ENCODE results near the gene PRIM1. TPM values are rescaled to one million over a fixed set of nuclear protein-coding genes. Genes with fewer than 3 reads are reported as not detected.
A peak's percentile ranks its signal among the peaks of the same experiment; 100 is the strongest.

Gene PRIM1
- total RNA-seq, 4 donors from 2014 or later, result 3.7 to 30.3 (median 10.6) TPM

GRCh38 chr12:56776654-56777053 is 24.5 kb upstream of the PRIM1 start:
- intact Hi-C loops (cut with DNase I), result no loop called here
- 96 to 98% methylated on average over 3 of the region's 3 CpGs for WGBS, 2 donors
- TF ChIP-seq CTCF (IDR thresholded peaks at IDR 0.05), result no peak
- TF ChIP-seq POLR2A (IDR thresholded peaks at IDR 0.05), result no peak
- no peak for DNase-seq
- Histone ChIP-seq H3K9me3 (no peaks in the 10 kb centered on the region), H3K27me3 (no peaks in the 10 kb centered on the region), H3K36me3 (no peaks in the 10 kb centered on the region), H3K27ac (no peak overlapping the region), H3K4me1 (peaks cover 0 to 30% (median 3%) of the 10 kb centered on the region in 3 donors), H3K4me3 (no peak overlapping the region)

- Histone ChIP-seq H3K4me3 (no peak overlapping the region), H3K27me3 (no peaks in the 10 kb centered on the region), H3K9me3 (no peaks in the 10 kb centered on the region), H3K4me1 (peaks cover 0 to 27% (median 3%) of the 10 kb centered on the region in 3 donors), H3K27ac (no peak overlapping the region), H3K36me3 (no peaks in the 10 kb centered on the region)
- DNase-seq, result no peak
- TF ChIP-seq CTCF (IDR thresholded peaks at IDR 0.05), result no peak
- no peak for TF ChIP-seq POLR2A (IDR thresholded peaks at IDR 0.05)
- intact Hi-C loops (cut with DNase I), result no loop called here
- 71 to 87% methylated on average over 5 to 6 of the region's 6 CpGs for WGBS, 2 donors
Measured at GRCh38 chr12:56775638-56776037, 23.5 kb upstream of the PRIM1 start.

- H3K27ac ChIP-seq, result no peak overlapping the region
- no peaks in the 10 kb centered on the region for H3K27me3 ChIP-seq
Measured at GRCh38 chr12:56773113-56773512, 21.0 kb upstream of the PRIM1 start.

GRCh38 chr12:56772625-56773024 is 20.5 kb upstream of the PRIM1 start:
- Histone ChIP-seq H3K4me1 (peaks cover 0 to 22% (median 5%) of the 10 kb centered on the region in 3 donors), H3K27me3 (no peaks in the 10 kb centered on the region), H3K4me3 (no peak overlapping the region), H3K27ac (no peak overlapping the region), H3K9me3 (no peaks in the 10 kb centered on the region), H3K36me3 (no peaks in the 10 kb centered on the region)
- DNase-seq, result no peak
- 77 to 79% methylated on average over 5 of the region's 5 CpGs for WGBS, 2 donors
- intact Hi-C loops (cut with DNase I), result no loop called here
- TF ChIP-seq POLR2A (IDR thresholded peaks at IDR 0.05) (no peak), CTCF (IDR thresholded peaks at IDR 0.05) (no peak)

More at GRCh38 chr12:56773113-56773512, 21.0 kb upstream of the PRIM1 start:
- intact Hi-C loops (cut with DNase I), result no loop called here
- no peak for TF ChIP-seq CTCF (IDR thresholded peaks at IDR 0.05)
- no peaks in the 10 kb centered on the region for H3K9me3 ChIP-seq
- H3K4me3 ChIP-seq, result no peak overlapping the region
- peaks cover 0 to 19% (median 5%) of the 10 kb centered on the region in 3 donors for H3K4me1 ChIP-seq
- WGBS, 2 donors, result 85 to 91% methylated on average over 2 of the region's 2 CpGs
- DNase-seq, result no peak
- H3K36me3 ChIP-seq, result no peaks in the 10 kb centered on the region

GRCh38 chr12:56769868-56770267 is 17.7 kb upstream of the PRIM1 start:
- TF ChIP-seq CTCF (IDR thresholded peaks at IDR 0.05) (no peak), POLR2A (IDR thresholded peaks at IDR 0.05) (no peak)
- WGBS, 2 donors, result 89 to 91% methylated on average over 3 of the region's 3 CpGs
- no peaks in the 10 kb centered on the region for H3K27me3 ChIP-seq
- H3K4me3 ChIP-seq, result no peak overlapping the region
- intact Hi-C loops (cut with DNase I), result loop anchor here (10.0 kb wide), 1 partner anchor 295 kb away; no protein-coding TSS in a partner anchor
- peaks cover 0 to 16% (median 5%) of the 10 kb centered on the region in 3 donors for H3K4me1 ChIP-seq
- DNase-seq, result no peak
- peak overlapping the region in 1 of 4 donors; percentile 28 for H3K27ac ChIP-seq
- no peaks in the 10 kb centered on the region for H3K36me3 ChIP-seq
- no peaks in the 10 kb centered on the region for H3K9me3 ChIP-seq

Measured in esophagus squamous epithelium (tissue), 5 donors.